T47D (cell line): ENCODE data around the gene BHLHE40.

Source experiments
- DNase-seq, 2 experiments: peaks; one replicate each; pipeline versions ENCODE4 v3.0.0 to v3.0.0-alpha.2; 2011 to 2012; ENCODE audit warnings: low read depth in 1 of 2, low spot score in 1 of 2
- JUND ChIP-seq: IDR thresholded peaks from 2 replicates; pipeline ENCODE4 v1.6.1; 2012; ENCODE audit warnings: low read depth
- in situ Hi-C: cut with HindIII; loops from 2 replicates; pipeline ENCODE4 v1.10.0; 2016; ENCODE audit warnings: low sequenced_read_pairs, low pct_unique_long_range_greater_than_20kb

BHLHE40 gene

GRCh38 chr3:5002174-5002870 is 23.1 kb downstream of the BHLHE40 start:
- no peak for TF ChIP-seq JUND
- in situ Hi-C loops, result no loop called here
- no peak for DNase-seq

DNA sequence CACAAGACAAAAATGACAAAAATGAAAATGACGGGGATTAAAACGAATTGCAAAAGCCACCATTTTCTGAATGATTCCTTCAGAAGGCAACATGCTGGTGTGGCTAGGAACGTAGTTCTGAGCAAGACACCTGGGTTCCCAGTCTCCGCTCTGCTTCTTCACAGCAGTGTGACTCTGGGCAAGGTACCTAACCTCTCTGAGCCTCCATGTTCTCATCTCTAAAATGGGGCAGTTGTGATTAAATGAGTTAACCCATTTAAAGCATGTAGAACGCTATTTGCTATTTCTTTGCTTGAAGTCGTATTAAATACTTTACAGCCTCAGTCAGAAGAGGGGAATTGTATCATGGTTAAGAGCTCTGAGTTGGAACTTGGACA is 23.6 kb downstream of the BHLHE40 start:
- TF ChIP-seq JUND, result no peak
- no peak for DNase-seq
- in situ Hi-C loops, result no loop called here

DNA sequence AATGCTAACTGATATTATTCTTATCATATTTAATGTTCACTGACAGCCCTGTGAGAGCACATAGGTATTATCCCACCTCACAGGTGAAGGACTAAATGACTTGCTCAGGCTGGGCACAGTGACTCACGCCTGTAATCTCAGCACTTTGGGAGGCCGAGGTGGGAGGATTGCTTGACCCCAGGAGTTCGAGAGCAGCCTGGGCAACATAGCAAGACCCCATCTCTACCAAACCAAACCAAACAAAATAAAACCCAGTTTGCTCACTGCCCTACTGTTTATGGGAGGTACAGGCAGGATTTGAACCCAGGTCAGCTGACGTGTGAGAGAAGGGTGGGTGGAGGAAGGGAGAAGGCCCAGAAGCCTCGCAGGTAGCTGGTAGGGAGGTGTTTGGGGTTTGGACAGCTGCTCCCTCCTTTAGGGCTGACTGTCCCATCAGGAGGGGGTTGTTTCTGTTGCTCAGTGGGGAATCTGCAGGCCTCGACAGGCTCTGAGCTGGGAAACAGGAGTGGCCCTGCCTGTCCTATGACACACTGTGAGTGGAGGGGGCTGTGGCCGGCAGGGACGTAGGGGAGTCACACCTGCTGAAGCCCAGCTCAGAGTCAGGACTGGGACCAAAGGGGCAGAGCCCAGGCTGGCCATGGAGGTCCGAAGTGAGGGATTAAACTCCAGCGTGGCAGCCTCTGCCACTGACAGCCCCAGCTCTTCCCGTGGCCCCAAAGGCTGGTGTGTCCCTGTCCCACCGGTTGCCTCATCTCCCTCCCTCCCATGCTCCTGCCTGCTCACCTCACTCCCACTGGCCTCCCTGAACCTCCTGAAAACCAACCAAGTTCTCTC is 25.3 kb downstream of the BHLHE40 start:
- TF ChIP-seq JUND, result no peak
- DNase-seq, result no peak
- in situ Hi-C loops, result no loop called here

GRCh38 chr3:5005367-5005766 is 26.1 kb downstream of the BHLHE40 start:
- in situ Hi-C loops, result no loop called here
- DNase-seq, result no peak
- TF ChIP-seq JUND, result no peak

- in situ Hi-C loops, result no loop called here
- no peak for DNase-seq
- no peak for TF ChIP-seq JUND
Observed at GRCh38 chr3:5006755-5007202, 27.5 kb downstream of the BHLHE40 start.

- TF ChIP-seq JUND, result no peak
- no peak for DNase-seq
- in situ Hi-C loops, result no loop called here
Observed at GRCh38 chr3:5007873-5008272, 28.6 kb downstream of the BHLHE40 start.

DNA sequence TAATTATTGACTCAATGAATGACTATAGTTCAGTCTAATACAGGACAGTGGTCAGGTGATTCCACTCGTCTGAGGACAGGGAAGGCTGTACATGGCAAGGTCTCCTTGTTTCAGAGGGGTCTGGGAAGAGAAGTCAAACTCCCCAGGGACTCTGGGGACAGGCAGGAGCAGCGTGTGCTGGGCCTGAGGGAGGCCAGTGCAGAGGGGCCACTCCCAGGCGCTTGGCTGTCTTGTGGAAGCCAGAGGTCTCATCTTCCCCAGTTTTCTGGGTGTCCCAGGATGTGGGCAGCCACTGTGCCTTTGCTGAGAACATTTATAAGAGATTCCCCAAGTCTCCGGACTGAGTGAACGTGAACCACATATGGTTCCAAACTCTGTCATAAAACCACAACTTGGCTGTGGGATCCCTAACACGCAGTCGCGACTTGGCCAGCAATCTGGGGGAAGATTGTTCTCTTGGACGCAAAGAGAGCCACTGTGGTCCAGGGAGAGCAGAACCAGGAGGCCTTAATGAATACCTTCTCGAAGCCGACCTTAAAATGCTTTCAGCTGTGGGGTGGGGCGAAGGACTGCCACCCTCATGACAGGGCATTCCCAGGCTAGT is 30.4 kb downstream of the BHLHE40 start:
- DNase-seq, result no peak
- TF ChIP-seq JUND, result no peak
- in situ Hi-C loops, result no loop called here

- no peak for DNase-seq
- no peak for TF ChIP-seq JUND
- in situ Hi-C loops, result no loop called here
Observed at GRCh38 chr3:5010140-5010539, 30.9 kb downstream of the BHLHE40 start.

DNA sequence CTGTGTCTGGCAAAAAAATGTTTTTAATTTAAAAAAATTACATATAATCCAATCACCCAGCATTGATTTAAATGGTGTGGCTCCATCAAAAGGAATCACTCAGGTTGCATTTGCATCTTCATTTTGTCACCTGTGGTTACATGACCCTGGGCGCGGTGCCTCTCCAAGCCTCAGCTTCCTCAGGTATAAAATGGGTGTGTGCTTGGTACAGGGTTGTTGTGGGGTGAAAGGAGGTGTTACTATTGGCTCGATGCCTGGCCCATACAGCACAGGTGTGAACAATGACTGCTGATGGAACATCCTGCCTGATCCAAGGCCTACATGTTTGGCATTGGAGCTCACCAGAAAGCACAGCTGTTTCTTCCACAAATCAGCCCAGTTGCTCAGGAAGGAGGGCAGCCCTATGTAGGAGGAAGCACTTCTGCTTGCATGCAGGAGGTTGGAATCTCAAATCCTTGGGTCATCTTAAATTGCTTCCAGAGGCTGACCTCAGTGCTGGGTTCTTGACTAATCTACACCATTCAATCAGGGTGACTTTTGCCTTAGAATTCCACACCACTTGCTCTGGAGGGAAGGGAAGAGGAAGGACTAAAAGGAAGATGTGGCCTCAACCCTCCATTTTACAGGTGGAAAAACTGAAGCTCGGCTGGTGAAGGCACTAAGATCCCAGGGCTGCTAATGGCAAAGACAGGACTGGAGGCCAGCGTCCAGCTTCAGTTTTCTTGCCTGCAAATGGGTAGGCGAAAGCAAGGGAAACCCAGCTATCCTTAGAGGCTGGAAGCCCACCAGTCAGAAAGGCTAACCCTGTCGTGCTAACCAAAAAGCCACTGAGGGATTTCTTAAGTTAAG is 31.7 kb downstream of the BHLHE40 start:
- no peak for TF ChIP-seq JUND
- no peak for DNase-seq
- in situ Hi-C loops, result no loop called here

- in situ Hi-C loops, result no loop called here
- no peak for DNase-seq
- no peak for TF ChIP-seq JUND
Observed at GRCh38 chr3:5011555-5012256, 32.5 kb downstream of the BHLHE40 start.

- no peak for DNase-seq
- in situ Hi-C loops, result no loop called here
- TF ChIP-seq JUND, result no peak
Observed at GRCh38 chr3:5012367-5012766, 33.1 kb downstream of the BHLHE40 start.
